Measurements from ENCODE around the gene POU2F3. TPM values are rescaled to one million over a fixed set of nuclear protein-coding genes. Genes with fewer than 3 reads are reported as not detected.

Gene POU2F3
- total RNA-seq, 1 donor from 2014 or later = 0.97 TPM

GRCh38 chr11:120240866-120241265 is 926 bp downstream of the POU2F3 start:
- H3K27me3 Mint-ChIP-seq (ENCODE audit: unreplicated experiment) = peaks cover 8% of the 10 kb centered on the region
- no peaks in the 10 kb centered on the region for H3K9me3 Mint-ChIP-seq (ENCODE audit: unreplicated experiment)
- no peak overlapping the region for H3K27ac Mint-ChIP-seq (ENCODE audit: unreplicated experiment)
- no peaks in the 10 kb centered on the region for H3K36me3 Mint-ChIP-seq (ENCODE audit: low read depth, unreplicated experiment)
- no peak for DNase-seq (ENCODE audit: low spot score)
- H3K4me3 Mint-ChIP-seq (ENCODE audit: unreplicated experiment) = peak overlapping the region; percentile 31
- H3K4me1 Mint-ChIP-seq (ENCODE audit: unreplicated experiment) = peaks cover 3% of the 10 kb centered on the region
- no peak for TF ChIP-seq CTCF (IDR thresholded peaks at IDR 0.05; ENCODE audit: unreplicated experiment)

- Mint-ChIP-seq H3K27ac (ENCODE audit: unreplicated experiment) (no peak overlapping the region), H3K27me3 (ENCODE audit: unreplicated experiment) (peaks cover 10% of the 10 kb centered on the region), H3K4me1 (ENCODE audit: unreplicated experiment) (no peaks in the 10 kb centered on the region), H3K9me3 (ENCODE audit: unreplicated experiment) (no peaks in the 10 kb centered on the region), H3K4me3 (ENCODE audit: unreplicated experiment) (no peak overlapping the region), H3K36me3 (ENCODE audit: low read depth, unreplicated experiment) (no peaks in the 10 kb centered on the region)
- DNase-seq (ENCODE audit: low spot score) = no peak
- TF ChIP-seq CTCF (IDR thresholded peaks at IDR 0.05; ENCODE audit: unreplicated experiment) = no peak
These were observed 1.3 kb downstream of the POU2F3 start for GRCh38 chr11:120241277-120241676.

GRCh38 chr11:120243221-120243620 is 3.3 kb downstream of the POU2F3 start:
- Mint-ChIP-seq H3K9me3 (ENCODE audit: unreplicated experiment) (no peaks in the 10 kb centered on the region), H3K4me3 (ENCODE audit: unreplicated experiment) (no peak overlapping the region), H3K36me3 (ENCODE audit: low read depth, unreplicated experiment) (no peaks in the 10 kb centered on the region), H3K27me3 (ENCODE audit: unreplicated experiment) (peaks cover 15% of the 10 kb centered on the region), H3K27ac (ENCODE audit: unreplicated experiment) (no peak overlapping the region), H3K4me1 (ENCODE audit: unreplicated experiment) (no peaks in the 10 kb centered on the region)
- no peak for TF ChIP-seq CTCF (IDR thresholded peaks at IDR 0.05; ENCODE audit: unreplicated experiment)
- DNase-seq (ENCODE audit: low spot score) = no peak

- H3K4me3 Mint-ChIP-seq (ENCODE audit: unreplicated experiment) = no peak overlapping the region
- H3K4me1 Mint-ChIP-seq (ENCODE audit: unreplicated experiment) = peaks cover 4% of the 10 kb centered on the region
- H3K27me3 Mint-ChIP-seq (ENCODE audit: unreplicated experiment) = peaks cover 9% of the 10 kb centered on the region
- DNase-seq (ENCODE audit: low spot score) = no peak
- no peaks in the 10 kb centered on the region for H3K36me3 Mint-ChIP-seq (ENCODE audit: low read depth, unreplicated experiment)
- no peak overlapping the region for H3K27ac Mint-ChIP-seq (ENCODE audit: unreplicated experiment)
- TF ChIP-seq CTCF (IDR thresholded peaks at IDR 0.05; ENCODE audit: unreplicated experiment) = no peak
- H3K9me3 Mint-ChIP-seq (ENCODE audit: unreplicated experiment) = no peaks in the 10 kb centered on the region
These were observed 4.8 kb downstream of the POU2F3 start for GRCh38 chr11:120244476-120245365.

- Mint-ChIP-seq H3K4me1 (ENCODE audit: unreplicated experiment) (peaks cover 4% of the 10 kb centered on the region), H3K27me3 (ENCODE audit: unreplicated experiment) (peaks cover 9% of the 10 kb centered on the region), H3K4me3 (ENCODE audit: unreplicated experiment) (no peak overlapping the region), H3K27ac (ENCODE audit: unreplicated experiment) (no peak overlapping the region), H3K36me3 (ENCODE audit: low read depth, unreplicated experiment) (no peaks in the 10 kb centered on the region), H3K9me3 (ENCODE audit: unreplicated experiment) (no peaks in the 10 kb centered on the region)
- no peak for DNase-seq (ENCODE audit: low spot score)
- no peak for TF ChIP-seq CTCF (IDR thresholded peaks at IDR 0.05; ENCODE audit: unreplicated experiment)
These were observed 5.5 kb downstream of the POU2F3 start for GRCh38 chr11:120245434-120245833.
